Fibroblast of lung (primary cell): ENCODE data around the gene DIPK1B. TPM values are rescaled to one million over a fixed set of nuclear protein-coding genes. Genes with fewer than 3 reads are reported as not detected.

ENCODE experiments used
- DNase-seq, 2 donors: peaks; one replicate each; pipeline versions ENCODE4 v3.0.0 to v3.0.0-alpha.2; 2010; ENCODE audit warnings: low read depth in 2 of 2
- H2AFZ ChIP-seq: 2 replicates; pipeline ENCODE4 v1.5.1; 2012; ENCODE audit warnings: low read length, control low read depth, inconsistent platforms
- H3K27ac ChIP-seq: 2 replicates; pipeline ENCODE4 v1.5.1; 2011; ENCODE audit warnings: low read length, control low read depth; ENCODE audit not compliant: insufficient read depth
- H3K27me3 ChIP-seq: 2 replicates; pipeline ENCODE4 v1.5.1; 2011; ENCODE audit warnings: mild to moderate bottlenecking, low read length; ENCODE audit not compliant: control insufficient read depth, insufficient read depth
- H3K36me3 ChIP-seq: 2 replicates; pipeline ENCODE4 v1.5.1; 2011; ENCODE audit warnings: low read length; ENCODE audit not compliant: control insufficient read depth, insufficient read depth
- H3K4me1 ChIP-seq: 2 replicates; pipeline ENCODE4 v1.5.1; 2011; ENCODE audit warnings: low read length; ENCODE audit not compliant: control insufficient read depth, insufficient read depth; ENCODE audit errors: extremely low read depth
- H3K4me2 ChIP-seq: 2 replicates; pipeline ENCODE4 v1.5.1; 2011; ENCODE audit warnings: low read length, control low read depth; ENCODE audit not compliant: insufficient read depth; ENCODE audit errors: extremely low read depth
- H3K4me3 ChIP-seq, 4 experiments: fragments of 200-600 bp in 1 of 4; sonication (generic) in 1 of 4; replicated peaks in 1 of 4; 2 replicates each; pipeline ENCODE4 v1.5.1; 2011 to 2016; ENCODE audit warnings: low read length in 4 of 4, low read depth in 3 of 4, mild to moderate bottlenecking in 3 of 4, control low read depth in 2 of 4, inconsistent platforms in 1 of 4, mixed read lengths in 1 of 4; ENCODE audit not compliant: insufficient read depth in 1 of 4; ENCODE audit errors: control extremely low read depth in 1 of 4
- H3K79me2 ChIP-seq: 2 replicates; pipeline ENCODE4 v1.5.1; 2012; ENCODE audit warnings: mild to moderate bottlenecking, low read length, inconsistent platforms; ENCODE audit not compliant: control insufficient read depth, insufficient read depth
- H3K9ac ChIP-seq: 2 replicates; pipeline ENCODE4 v1.5.1; 2011; ENCODE audit warnings: mild to moderate bottlenecking, low read length, control low read depth; ENCODE audit not compliant: insufficient read depth
- H3K9me3 ChIP-seq: 2 replicates; pipeline ENCODE4 v1.5.1; 2012; ENCODE audit warnings: low read depth, low read length; ENCODE audit not compliant: control insufficient read depth, insufficient read depth
- H4K20me1 ChIP-seq: 2 replicates; pipeline ENCODE4 v1.5.1; 2011; ENCODE audit warnings: low read length; ENCODE audit not compliant: control insufficient read depth, insufficient read depth; ENCODE audit errors: extremely low read depth
- CTCF ChIP-seq, 2 donors: IDR thresholded peaks in 1 of 2; conservative IDR thresholded peaks in 1 of 2; 1 replicate in 1 of 2; 2 replicates in 1 of 2; pipeline ENCODE4 v1.5.1; 2011 to 2012; ENCODE audit warnings: low read length in 2 of 2, control low read depth in 1 of 2, inconsistent platforms in 1 of 2, low read depth in 1 of 2, mild to moderate bottlenecking in 1 of 2
- EZH2 ChIP-seq: IDR thresholded peaks from 2 replicates; pipeline ENCODE4 v1.5.1; 2012; ENCODE audit warnings: low read length, control low read depth, mild to moderate bottlenecking; ENCODE audit errors: missing control alignments
- polyA plus RNA-seq, 2 donors: library from polyadenylated mRNA; depleted of rRNA in 1 of 2; stranded (reverse) in 1 of 2; unstranded in 1 of 2; fragments of >200 nt; gene quantifications; 2 replicates each; pipeline ENCODE4 v1.2.1, GENCODE V29; 2011 to 2012; ENCODE audit warnings: missing spikeins in 1 of 2
- total RNA-seq: library from RNA; depleted of rRNA; stranded (reverse); fragments of >200 nt; gene quantifications from 2 replicates; pipeline ENCODE4 v1.2.1, GENCODE V29; 2014

Gene DIPK1B
- total and polyA plus RNA-seq, 2 donors (not counting 1 experiment from before 2014, with no cell fraction given), result 0.16 to 0.33 TPM

- no peak for DNase-seq
- H3K27ac ChIP-seq, result no peak overlapping the region
Measured at GRCh38 chr9:136695435-136695895, 16.9 kb upstream of the DIPK1B start.

GRCh38 chr9:136695955-136696354 is 16.4 kb upstream of the DIPK1B start:
- Histone ChIP-seq H3K9ac (no peak overlapping the region), H3K27me3 (peaks cover under 1% of the 10 kb centered on the region), H3K4me3 (no peak overlapping the region), H3K9me3 (no peaks in the 10 kb centered on the region), H3K4me1 (no peaks in the 10 kb centered on the region), H2AFZ (no peak overlapping the region), H3K4me2 (no peak overlapping the region), H3K79me2 (no peaks in the 10 kb centered on the region), H3K27ac (no peak overlapping the region), H4K20me1 (peaks cover 2% of the 10 kb centered on the region), H3K36me3 (no peaks in the 10 kb centered on the region)
- TF ChIP-seq CTCF (conservative IDR thresholded peaks at IDR 0.05 in 1 of 2, IDR thresholded peaks at IDR 0.05 in 1 of 2; ENCODE audit: low read depth in 1 of 2, low read length in 2 of 2) (no peak), EZH2 (no peak)
- no peak for DNase-seq

More at GRCh38 chr9:136695435-136695895, 16.9 kb upstream of the DIPK1B start:
- Histone ChIP-seq H3K4me1 (no peaks in the 10 kb centered on the region), H3K27me3 (no peaks in the 10 kb centered on the region), H3K36me3 (no peaks in the 10 kb centered on the region), H3K4me3 (no peak overlapping the region), H3K9ac (no peak overlapping the region), H3K4me2 (no peak overlapping the region), H2AFZ (no peak overlapping the region), H3K9me3 (no peaks in the 10 kb centered on the region), H3K79me2 (no peaks in the 10 kb centered on the region), H4K20me1 (peaks cover 2% of the 10 kb centered on the region)
- no peak for TF ChIP-seq CTCF (conservative IDR thresholded peaks at IDR 0.05 in 1 of 2, IDR thresholded peaks at IDR 0.05 in 1 of 2; ENCODE audit: low read depth in 1 of 2, low read length in 2 of 2)
- TF ChIP-seq EZH2, result no peak

- Histone ChIP-seq H3K4me1 (no peaks in the 10 kb centered on the region), H3K79me2 (no peaks in the 10 kb centered on the region), H4K20me1 (no peaks in the 10 kb centered on the region), H3K36me3 (no peaks in the 10 kb centered on the region), H3K27ac (no peak overlapping the region), H3K9me3 (no peaks in the 10 kb centered on the region), H2AFZ (no peak overlapping the region), H3K27me3 (peaks cover 6% of the 10 kb centered on the region), H3K4me2 (no peak overlapping the region), H3K9ac (no peak overlapping the region), H3K4me3 (no peak overlapping the region)
- TF ChIP-seq CTCF (conservative IDR thresholded peaks at IDR 0.05 in 1 of 2, IDR thresholded peaks at IDR 0.05 in 1 of 2; ENCODE audit: low read depth in 1 of 2, low read length in 2 of 2) (no peak), EZH2 (no peak)
- DNase-seq, result no peak
Measured at GRCh38 chr9:136696502-136696901, 15.9 kb upstream of the DIPK1B start.
